T47D (cell line): Measurements from ENCODE around the gene DUSP8.
"Not testable (repeated sequence)": the region's sequence is repeated elsewhere in the genome, so short reads cannot be mapped to it uniquely, and the experiment has no call there.

Experiments
- DNase-seq, 2 experiments: peaks; one replicate each; pipeline versions ENCODE4 v3.0.0 to v3.0.0-alpha.2; 2011 to 2012; ENCODE audit warnings: low read depth in 1 of 2, low spot score in 1 of 2
- JUND ChIP-seq: IDR thresholded peaks from 2 replicates; pipeline ENCODE4 v1.6.1; 2012; ENCODE audit warnings: low read depth
- in situ Hi-C: cut with HindIII; loops from 2 replicates; pipeline ENCODE4 v1.10.0; 2016; ENCODE audit warnings: low sequenced_read_pairs, low pct_unique_long_range_greater_than_20kb

DUSP8 gene

DNA sequence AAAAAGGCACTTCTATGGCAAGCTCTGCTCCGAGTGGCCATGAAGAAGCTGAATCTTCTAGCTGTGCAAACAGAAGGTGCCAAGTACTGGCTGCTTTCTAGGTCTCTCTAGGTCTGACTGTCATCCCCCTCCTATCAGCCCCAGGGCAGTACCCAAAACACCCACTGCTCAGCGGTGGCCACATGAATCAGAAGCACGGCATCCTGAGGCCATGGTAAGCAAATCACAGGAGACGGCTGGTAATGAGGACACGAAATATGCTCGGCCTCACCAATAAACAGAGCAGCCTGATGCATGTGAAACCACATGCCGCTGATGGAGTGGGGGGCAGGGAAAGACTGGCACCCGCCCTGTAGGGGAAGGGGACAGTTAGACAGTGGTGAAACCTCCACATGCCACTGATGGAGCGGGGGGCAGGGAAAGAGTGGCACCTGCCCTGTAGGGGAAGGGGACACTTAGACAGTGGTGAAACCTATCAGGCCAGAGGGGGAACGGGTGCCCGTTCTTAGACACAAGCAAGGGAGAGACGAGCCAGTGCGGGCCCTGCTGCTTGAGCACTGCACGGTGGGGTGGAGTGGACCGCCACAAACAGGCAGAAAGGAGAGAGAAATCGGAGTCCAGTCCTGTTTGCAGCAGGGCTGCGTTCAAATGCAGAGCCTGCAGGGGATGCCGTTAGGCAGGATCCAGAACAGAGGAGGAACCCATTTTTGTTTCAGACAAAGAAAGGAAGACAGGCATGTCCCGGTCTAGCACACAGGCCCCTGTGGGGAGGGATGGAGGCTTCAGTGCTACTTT is 55.6 kb downstream of the DUSP8 start:
- DNase-seq, result no peak
- no peak for TF ChIP-seq JUND
- in situ Hi-C loops, result no loop called here

- DNase-seq, result peak; percentile 58 to 93
- TF ChIP-seq JUND, result no peak
- in situ Hi-C loops, result no loop called here
Observed at GRCh38 chr11:1515082-1516060, 56.7 kb downstream of the DUSP8 start.

GRCh38 chr11:1514336-1515061 is 57.6 kb downstream of the DUSP8 start:
- no peak for DNase-seq
- in situ Hi-C loops, result no loop called here
- no peak for TF ChIP-seq JUND

DNA sequence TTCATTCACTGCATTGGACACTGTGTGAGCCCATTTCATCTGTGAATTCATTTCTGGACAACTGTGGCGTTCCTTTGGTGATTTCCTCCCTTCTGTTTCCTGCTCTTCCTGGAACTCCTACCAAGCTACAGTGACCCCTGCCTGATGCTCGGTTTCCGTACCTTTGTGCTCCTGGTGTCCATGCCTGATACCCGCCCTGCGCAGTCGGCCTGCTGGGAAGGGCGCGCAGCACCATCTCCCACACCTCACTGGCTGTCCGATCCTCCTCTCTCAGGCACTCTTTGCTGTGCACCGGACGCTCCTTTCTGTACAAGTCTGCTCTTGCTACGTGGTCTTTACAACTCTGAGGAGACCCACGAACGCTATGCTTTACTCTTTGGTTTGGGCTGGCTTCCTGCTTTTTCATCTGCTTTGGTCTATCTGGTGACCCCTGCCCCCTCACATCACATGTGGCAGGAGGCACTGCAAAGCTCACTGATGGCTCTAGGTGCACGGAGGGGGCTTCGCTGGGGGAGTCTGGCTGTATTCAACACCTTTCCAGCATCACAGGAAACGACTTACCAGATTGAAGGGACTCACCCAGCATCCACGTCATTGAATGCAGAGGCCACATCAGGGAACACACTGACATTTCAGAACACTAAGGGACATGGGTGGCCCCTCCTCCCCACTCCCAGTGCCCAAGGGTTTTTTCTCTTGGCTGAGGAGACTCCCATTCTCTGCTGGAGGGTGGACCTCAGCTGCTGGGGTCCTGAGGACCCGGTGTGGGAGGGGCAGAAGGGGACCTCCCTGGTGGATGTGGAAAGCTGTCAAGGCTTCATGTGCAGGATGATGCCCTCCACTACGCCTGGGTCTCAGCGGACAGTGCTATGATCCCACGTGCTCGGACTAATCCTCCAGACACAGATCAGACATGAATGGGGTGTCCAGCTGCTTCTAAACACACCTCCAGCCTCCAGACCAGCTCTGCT is 58.5 kb downstream of the DUSP8 start:
- in situ Hi-C loops, result no loop called here
- TF ChIP-seq JUND, result no peak
- no peak for DNase-seq

GRCh38 chr11:1512531-1513258 is 59.4 kb downstream of the DUSP8 start:
- in situ Hi-C loops, result not testable (repeated sequence)
- peak in 1 of 2 experiments; percentile 47 for DNase-seq

DNA sequence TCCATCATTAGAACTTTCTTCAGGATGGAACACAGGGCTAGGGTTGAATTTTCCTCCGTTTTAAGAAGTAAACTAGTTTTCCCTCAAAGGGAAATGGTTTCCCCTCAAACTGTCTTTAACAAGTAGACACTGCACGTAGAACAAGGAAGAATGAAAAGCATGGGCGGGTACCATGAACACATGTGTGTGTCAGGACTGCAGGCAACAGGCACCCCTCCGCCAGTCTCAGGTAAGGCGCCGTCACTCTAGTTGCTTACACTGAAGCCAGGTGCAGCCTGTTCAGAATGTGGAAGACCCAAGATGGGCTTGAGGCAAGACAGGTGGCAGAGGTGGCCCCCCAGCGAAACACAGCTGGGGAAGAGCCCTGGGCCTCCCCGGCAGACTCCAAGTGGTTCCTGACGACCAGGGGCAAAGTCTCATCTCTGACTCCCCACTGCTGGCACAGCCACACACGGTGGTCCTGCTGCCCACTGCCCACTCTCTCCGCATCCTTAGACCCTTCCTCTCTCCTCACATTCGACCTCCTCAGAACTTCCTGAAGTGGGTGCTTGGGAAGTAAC is 60.1 kb downstream of the DUSP8 start:
- no peak for TF ChIP-seq JUND
- DNase-seq, result no peak
- in situ Hi-C loops, result no loop called here

- no peak for TF ChIP-seq JUND
- in situ Hi-C loops, result no loop called here
- DNase-seq, result no peak
Observed at GRCh38 chr11:1510928-1511327, 61.1 kb downstream of the DUSP8 start.

GRCh38 chr11:1510351-1510750 is 61.7 kb downstream of the DUSP8 start:
- DNase-seq, in situ Hi-C loops: not testable (repeated sequence)

DNA sequence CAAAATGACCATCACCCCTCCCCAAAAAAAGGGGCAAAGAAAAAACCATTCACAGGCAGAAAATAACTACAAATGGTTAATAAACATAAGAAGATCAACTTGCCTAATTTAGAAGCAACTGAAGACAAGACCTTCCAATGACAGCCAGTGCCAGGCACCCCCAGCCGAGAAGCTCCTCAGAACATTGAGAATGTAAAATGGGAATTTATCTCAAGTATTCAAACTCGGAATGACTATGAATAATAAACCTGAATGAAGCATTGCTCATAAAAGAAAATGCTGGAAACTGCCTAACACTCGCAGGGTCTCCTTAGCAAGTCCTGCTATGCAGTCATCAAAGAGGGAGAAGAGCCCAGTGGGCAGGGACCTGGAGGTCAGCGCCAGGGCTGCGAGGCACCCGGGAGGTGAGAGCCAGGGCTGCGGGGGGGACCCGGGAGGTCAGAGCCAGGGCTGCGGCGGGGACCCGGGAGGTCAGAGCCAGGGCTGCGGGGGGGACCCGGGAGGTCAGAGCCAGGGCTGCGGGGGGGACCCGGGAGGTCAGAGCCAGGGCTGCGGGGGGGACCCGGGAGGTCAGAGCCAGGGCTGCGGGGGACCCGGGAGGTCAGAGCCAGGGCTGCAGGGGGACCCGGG is 62.3 kb downstream of the DUSP8 start:
- in situ Hi-C loops, result no loop called here
- TF ChIP-seq JUND, result no peak
- no peak for DNase-seq

GRCh38 chr11:1508986-1509385 is 63.1 kb downstream of the DUSP8 start:
- no peak for DNase-seq
- in situ Hi-C loops, result no loop called here
- TF ChIP-seq JUND, result no peak
